GM23248 (cell line): Measurements from ENCODE around the gene TUG1.

Experiments used
- EZH2 ChIP-seq: fragments of 200-600 bp; sonication (generic); IDR thresholded peaks from 2 replicates; pipeline ENCODE4 v1.6.1; 2018; ENCODE audit warnings: antibody characterized with exemption, mild to moderate bottlenecking; ENCODE audit not compliant: insufficient read depth, poor library complexity, severe bottlenecking
- EZH2phosphoT487 ChIP-seq: fragments of 200-600 bp; sonication (generic); IDR thresholded peaks from 2 replicates; pipeline ENCODE4 v1.6.1; 2018; ENCODE audit warnings: antibody characterized with exemption, moderate library complexity, mild to moderate bottlenecking, low read depth; ENCODE audit not compliant: insufficient read depth

GRCh38 chr22:30953206-30953605 is 15.9 kb upstream of the TUG1 start:
- no peak for TF ChIP-seq EZH2
- no peak for TF ChIP-seq EZH2phosphoT487
